ENCODE data around the gene PCDH8. TPM values are rescaled to one million over a fixed set of nuclear protein-coding genes. Genes with fewer than 3 reads are reported as not detected.
A peak's percentile ranks its signal among the peaks of the same experiment; 100 is the strongest.

The PCDH8 gene
- total and polyA plus RNA-seq, 10 of the 15 experiments (the other 5 are each of a cell fraction or from before 2014, with no cell fraction given) = 0.03 to 0.86 (median 0.45) TPM; not detected in 1

DNA sequence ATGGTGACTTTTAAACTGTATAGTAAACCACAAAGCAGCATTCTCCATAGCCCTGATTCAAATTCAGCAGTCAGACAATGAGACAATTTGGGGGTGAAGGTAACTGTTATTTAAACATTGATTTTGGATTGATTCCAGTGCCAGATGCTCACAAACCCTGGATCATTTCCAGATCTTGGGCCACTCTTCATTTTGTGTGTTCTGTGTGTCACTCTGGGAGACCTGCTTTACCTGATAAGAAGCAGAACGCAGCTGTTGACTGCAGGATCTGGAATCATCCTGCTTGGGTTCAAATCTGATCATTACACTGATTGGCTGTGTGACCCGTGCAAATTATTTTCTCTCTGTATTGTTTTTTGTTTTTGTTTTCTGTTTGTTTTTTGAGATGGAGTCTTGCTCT is 4.0 kb upstream of the PCDH8 start:
- Histone ChIP-seq H3K27ac (ENCODE audit: control insufficient read depth, insufficient read depth) (peak overlapping the region; percentile 22; the same call in 1 of the 2 replicates), H3K36me3 (ENCODE audit: control insufficient read depth in 2 of 2, insufficient read depth in 2 of 2, low read length in 1 of 2) (no peaks in the 10 kb centered on the region), H3K27me3 (replicated peaks in 1 of 2; ENCODE audit: control insufficient read depth in 2 of 2, insufficient read depth in 2 of 2, low read length in 1 of 2) (no peaks in the 10 kb centered on the region; a peak in 3 of 4 replicates), H3K9ac (ENCODE audit: control insufficient read depth, insufficient read depth, low read length) (no peak overlapping the region), H3K4me3 (0 out of 2 replicates have a peak overlapping the region, but pooled peaks have one; percentile 3), H2AFZ (ENCODE audit: control insufficient read depth, low read depth, low read length) (no peak overlapping the region), H3K79me2 (ENCODE audit: control insufficient read depth, insufficient read depth, low read length) (no peaks in the 10 kb centered on the region), H3K4me1 (ENCODE audit: control insufficient read depth, insufficient read depth, low read length) (peaks cover 30% of the 10 kb centered on the region), H4K20me1 (ENCODE audit: control insufficient read depth, insufficient read depth) (no peaks in the 10 kb centered on the region), H3K4me2 (ENCODE audit: control insufficient read depth, insufficient read depth) (peak overlapping the region; percentile 96; the same call in 1 of the 2 replicates), H3K9me3 (replicated peaks; ENCODE audit: control insufficient read depth, insufficient read depth, low read length) (peaks cover 12% of the 10 kb centered on the region; the same call in 2 of the 3 replicates)
- no peak for ATAC-seq
- no peak for DNase-seq (ENCODE audit: low read depth, low spot score)
- SMC1A ChIA-PET (ENCODE audit: uncharacterized antibody, unreplicated experiment) = no interaction called here
- POLR2A ChIA-PET = no interaction called here
- no TSS peak for BruUV-seq (replicated peaks)
- intact Hi-C loops (cut with micrococcal nuclease; ENCODE audit: unreplicated experiment) (loop anchor here (10.0 kb wide), 1 partner anchor 302 kb away; no protein-coding TSS in a partner anchor), in situ Hi-C loops (cut with MboI) (no loop called here)
- CTCF ChIA-PET = interaction anchor here (0.7 to 2.1 kb wide), 5 partner anchors 8 to 263 kb away, joined by 3 to 6 read pairs (median 4); no protein-coding TSS in a partner anchor
- RAD21 ChIA-PET (ENCODE audit: unreplicated experiment) = interaction anchor here (0.7 kb wide), 1 partner anchor 42 kb away, joined by 3 read pairs; no protein-coding TSS in a partner anchor
- WGBS (ENCODE audit: insufficient coverage, insufficient replicate concordance, low lambda C conversion rate, missing lambda C conversion rate) = 64% methylated on average over 2 of the region's 2 CpGs
- no peak for FAIRE-seq
- TF ChIP-seq RB1 (IDR thresholded peaks at IDR 0.05; ENCODE audit: borderline replicate concordance) = no peak
- no peak for TF ChIP-seq ASH2L (IDR thresholded peaks at IDR 0.05; ENCODE audit: borderline replicate concordance, low read depth)
- TF ChIP-seq TCF12 (IDR thresholded peaks at IDR 0.05; ENCODE audit: low read depth, low read length) = no peak
- TF ChIP-seq ATF3 (IDR thresholded peaks at IDR 0.05; ENCODE audit: borderline replicate concordance, extremely low read depth, low read depth, low read length) = no peak
- no peak for TF ChIP-seq NR2F1 (conservative IDR thresholded peaks at IDR 0.05)
- no peak for TF ChIP-seq PRDM15 (CRISPR knock-in tag; IDR thresholded peaks at IDR 0.05)
- no peak for TF ChIP-seq PML (IDR thresholded peaks at IDR 0.05; ENCODE audit: low read length)
- no peak for TF ChIP-seq ZBED1 (IDR thresholded peaks at IDR 0.05; ENCODE audit: borderline replicate concordance)
- no peak for TF ChIP-seq MLLT1 (IDR thresholded peaks at IDR 0.05)
- no peak for TF ChIP-seq PBX3 (IDR thresholded peaks at IDR 0.05; ENCODE audit: insufficient replicate concordance, low read depth, low read length)
- TF ChIP-seq, protein P1, sequence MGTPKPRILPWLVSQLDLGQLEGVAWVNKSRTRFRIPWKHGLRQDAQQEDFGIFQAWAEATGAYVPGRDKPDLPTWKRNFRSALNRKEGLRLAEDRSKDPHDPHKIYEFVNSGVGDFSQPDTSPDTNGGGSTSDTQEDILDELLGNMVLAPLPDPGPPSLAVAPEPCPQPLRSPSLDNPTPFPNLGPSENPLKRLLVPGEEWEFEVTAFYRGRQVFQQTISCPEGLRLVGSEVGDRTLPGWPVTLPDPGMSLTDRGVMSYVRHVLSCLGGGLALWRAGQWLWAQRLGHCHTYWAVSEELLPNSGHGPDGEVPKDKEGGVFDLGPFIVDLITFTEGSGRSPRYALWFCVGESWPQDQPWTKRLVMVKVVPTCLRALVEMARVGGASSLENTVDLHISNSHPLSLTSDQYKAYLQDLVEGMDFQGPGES (IDR thresholded peaks at IDR 0.05) = no peak
- no peak for TF ChIP-seq ZZZ3 (IDR thresholded peaks at IDR 0.05; ENCODE audit: control insufficient read depth, insufficient read length, low read depth)

Measured in GM12878 (cell line).